Left ventricle myocardium inferior (tissue), 1 donor: ENCODE data around the gene S1PR2. TPM values are rescaled to one million over a fixed set of nuclear protein-coding genes. Genes with fewer than 3 reads are reported as not detected.

ENCODE experiments used
- DNase-seq: peaks from one replicate; pipeline ENCODE4 v3.0.0-alpha.2; 2020
- H3K27ac ChIP-seq: fragments of 200-600 bp; replicated peaks from 2 replicates; pipeline ENCODE4 v1.8.0; 2021
- H3K27me3 ChIP-seq: fragments of 200-600 bp; 2 replicates; pipeline ENCODE4 v1.8.0; 2021; ENCODE audit warnings: low read depth
- H3K36me3 ChIP-seq: fragments of 200-600 bp; 2 replicates; pipeline ENCODE4 v1.8.0; 2021
- H3K4me1 ChIP-seq: fragments of 200-600 bp; 2 replicates; pipeline ENCODE4 v1.8.0; 2021
- H3K4me3 ChIP-seq: fragments of 200-600 bp; 2 replicates; pipeline ENCODE4 v1.8.0; 2021; ENCODE audit warnings: mild to moderate bottlenecking, moderate library complexity
- H3K9me3 ChIP-seq: fragments of 200-600 bp; replicated peaks from 2 replicates; pipeline ENCODE4 v1.8.0; 2021
- CTCF ChIP-seq: fragments of 200-600 bp; IDR thresholded peaks from 2 replicates; pipeline ENCODE4 v1.8.0; 2021; ENCODE audit warnings: antibody characterized with exemption, mild to moderate bottlenecking, borderline replicate concordance
- intact Hi-C: fragments of 100-400 bp; cut with micrococcal nuclease; formaldehyde crosslinking; loops from one replicate; pipeline ENCODE4 v1.11.0; 2022
- long read RNA-seq: library from polyadenylated mRNA; unstranded; transcript quantifications from one replicate; pipeline ENCODE4 v2.0.0, GENCODE V29; 2021
- total RNA-seq: library from RNA; stranded (reverse); fragmentation: NEBNext Ultra II Directional; extraction: Animal tissue kit (Norgen Biotek cat#: 25700); gene quantifications from one replicate; pipeline ENCODE4 v1.2.1, GENCODE V29; 2021
- donor health status: DM: no; HTN: yes; CAD: no; lungs with severe emphysema.

S1PR2 gene
- total RNA-seq, result 3.5 TPM
- long read RNA-seq, partial matches to known transcripts, result 0 of 2 reads
- long read RNA-seq, other reads (novel, unspliced or antisense), result 2 of 2 reads

GRCh38 chr19:10230861-10231611 is at the start of gene S1PR2:
Gene S1PR2 (minus strand): TSS chr19:10231331. CDS start chr19:10224905, 6,426 bp downstream.
- peak; percentile 85 for DNase-seq
- H3K4me1 ChIP-seq, result peaks cover 65% of the 10 kb centered on the region
- intact Hi-C loops, result no loop called here
- H3K9me3 ChIP-seq, result no peaks in the 10 kb centered on the region
- peak; percentile 22 for TF ChIP-seq CTCF
- no peaks in the 10 kb centered on the region for H3K36me3 ChIP-seq
- peak within 1 kb of the TSS; percentile 93 for H3K4me3 ChIP-seq
- peaks cover 16% of the 10 kb centered on the region for H3K27me3 ChIP-seq
- H3K27ac ChIP-seq, result peak within 1 kb of the TSS; percentile 95

- TF ChIP-seq CTCF, result no peak
- intact Hi-C loops, result loop anchor here (5.0 to 10.0 kb wide), 2 partner anchors 55 to 112 kb away; partner anchors contain the start of genes ICAM3 and RAVER1
- Histone ChIP-seq H3K27me3 (no peaks in the 10 kb centered on the region), H3K4me3 (no peak overlapping the region), H3K9me3 (no peaks in the 10 kb centered on the region), H3K4me1 (peaks cover 1% of the 10 kb centered on the region), H3K27ac (no peak overlapping the region), H3K36me3 (peaks cover 42% of the 10 kb centered on the region)
- DNase-seq, result no peak
Observed at GRCh38 chr19:10279737-10280442, 48.8 kb upstream of the S1PR2 start.

GRCh38 chr19:10278935-10279334 is 47.8 kb upstream of the S1PR2 start:
- intact Hi-C loops, result loop anchor here (5.0 to 10.0 kb wide), 2 partner anchors 56 to 113 kb away; partner anchors contain the start of genes ICAM3 and RAVER1

GRCh38 chr19:10277795-10278589 is 46.9 kb upstream of the S1PR2 start:
- H3K36me3 ChIP-seq, result peaks cover 25% of the 10 kb centered on the region
- H3K9me3 ChIP-seq, result no peaks in the 10 kb centered on the region
- no peaks in the 10 kb centered on the region for H3K4me1 ChIP-seq
- no peak for DNase-seq
- no peak overlapping the region for H3K27ac ChIP-seq
- H3K4me3 ChIP-seq, result no peak overlapping the region
- intact Hi-C loops, result loop anchor here (5.0 to 10.0 kb wide), 2 partner anchors 57 to 114 kb away; partner anchors contain the start of genes ICAM3 and RAVER1
- no peak for TF ChIP-seq CTCF
- H3K27me3 ChIP-seq, result no peaks in the 10 kb centered on the region

More at GRCh38 chr19:10278935-10279334, 47.8 kb upstream of the S1PR2 start:
- H3K27me3 ChIP-seq, result no peaks in the 10 kb centered on the region
- no peaks in the 10 kb centered on the region for H3K4me1 ChIP-seq
- peaks cover 33% of the 10 kb centered on the region for H3K36me3 ChIP-seq
- TF ChIP-seq CTCF, result no peak
- no peak overlapping the region for H3K27ac ChIP-seq
- H3K9me3 ChIP-seq, result no peaks in the 10 kb centered on the region
- no peak overlapping the region for H3K4me3 ChIP-seq
- no peak for DNase-seq

GRCh38 chr19:10274589-10274988 is 43.5 kb upstream of the S1PR2 start:
- no peaks in the 10 kb centered on the region for H3K9me3 ChIP-seq
- no peak for TF ChIP-seq CTCF
- peaks cover 26% of the 10 kb centered on the region for H3K4me1 ChIP-seq
- peaks cover 15% of the 10 kb centered on the region for H3K27me3 ChIP-seq
- H3K4me3 ChIP-seq, result no peak overlapping the region
- intact Hi-C loops, result loop anchor here (10.0 kb wide), 1 partner anchor 60 kb away; the partner anchor contains the start of genes ICAM3 and RAVER1
- no peak for DNase-seq
- H3K27ac ChIP-seq, result no peak overlapping the region
- peaks cover 16% of the 10 kb centered on the region for H3K36me3 ChIP-seq
